ENCODE measurements around the gene POU6F2.

Gene POU6F2

GRCh38 chr7:39128287-39128843, 150.7 kb downstream of the POU6F2 start:
- no peak for DNase-seq (ENCODE audit: low spot score)

GRCh38 chr7:39130274-39130673, 152.6 kb downstream of the POU6F2 start:
- no peak for DNase-seq (ENCODE audit: low spot score)

- DNase-seq (ENCODE audit: low spot score), result no peak
Measured at GRCh38 chr7:39130857-39131526, 153.3 kb downstream of the POU6F2 start.

- DNase-seq (ENCODE audit: low spot score), result no peak
Measured at GRCh38 chr7:39132306-39132705, 154.6 kb downstream of the POU6F2 start.

GRCh38 chr7:39133088-39133487, 155.4 kb downstream of the POU6F2 start:
- DNase-seq (ENCODE audit: low spot score), result no peak

GRCh38 chr7:39137480-39137879, 159.8 kb downstream of the POU6F2 start:
- no peak for DNase-seq (ENCODE audit: low spot score)

GRCh38 chr7:39142750-39143149, 165.0 kb downstream of the POU6F2 start:
- DNase-seq (ENCODE audit: low spot score), result no peak

GRCh38 chr7:39144420-39144819, 166.7 kb downstream of the POU6F2 start:
- DNase-seq (ENCODE audit: low spot score), result no peak

GRCh38 chr7:39145283-39145682, 167.6 kb downstream of the POU6F2 start:
- no peak for DNase-seq (ENCODE audit: low spot score)

- no peak for DNase-seq (ENCODE audit: low spot score)
Measured at GRCh38 chr7:39145935-39146334, 168.2 kb downstream of the POU6F2 start.

- no peak for DNase-seq (ENCODE audit: low spot score)
Measured at GRCh38 chr7:39152701-39153100, 175.0 kb downstream of the POU6F2 start.

GRCh38 chr7:39153113-39153512, 175.4 kb downstream of the POU6F2 start:
- DNase-seq (ENCODE audit: low spot score), result no peak

GRCh38 chr7:39153647-39154046, 175.9 kb downstream of the POU6F2 start:
- DNase-seq (ENCODE audit: low spot score), result no peak

GRCh38 chr7:39154815-39155214, 177.1 kb downstream of the POU6F2 start:
- DNase-seq (ENCODE audit: low spot score), result no peak

- no peak for DNase-seq (ENCODE audit: low spot score)
Measured at GRCh38 chr7:39158367-39158766, 180.7 kb downstream of the POU6F2 start.

GRCh38 chr7:39161903-39162302, 184.2 kb downstream of the POU6F2 start:
- no peak for DNase-seq (ENCODE audit: low spot score)

GRCh38 chr7:39164887-39165286, 187.2 kb downstream of the POU6F2 start:
- no peak for DNase-seq (ENCODE audit: low spot score)

- no peak for DNase-seq (ENCODE audit: low spot score)
Measured at GRCh38 chr7:39168403-39169098, 190.8 kb downstream of the POU6F2 start.

- DNase-seq (ENCODE audit: low spot score), result no peak
Measured at GRCh38 chr7:39172137-39172536, 194.4 kb downstream of the POU6F2 start.

GRCh38 chr7:39181398-39181797, 203.7 kb downstream of the POU6F2 start:
- no peak for DNase-seq (ENCODE audit: low spot score)

GRCh38 chr7:39183796-39184195, 206.1 kb downstream of the POU6F2 start:
- DNase-seq (ENCODE audit: low spot score), result no peak

- no peak for DNase-seq (ENCODE audit: low spot score)
Measured at GRCh38 chr7:39184391-39184790, 206.7 kb downstream of the POU6F2 start.

- DNase-seq (ENCODE audit: low spot score), result no peak
Measured at GRCh38 chr7:39186131-39186530, 208.4 kb downstream of the POU6F2 start.

GRCh38 chr7:39186671-39187070, 209.0 kb downstream of the POU6F2 start:
- DNase-seq (ENCODE audit: low spot score), result no peak

Data from hematopoietic multipotent progenitor cell treated with erythropoietin and hydrocortisone succinate and interleukin-3 and kit ligand, for 15 days (in vitro differentiated cells).